ENCODE data around the gene RFESD. TPM values are rescaled to one million over a fixed set of nuclear protein-coding genes. Genes with fewer than 3 reads are reported as not detected.

The RFESD gene
- total and polyA plus RNA-seq, 10 of the 15 experiments (the other 5 are each of a cell fraction or from before 2014, with no cell fraction given) = 1.9 to 14.7 (median 4.9) TPM

DNA sequence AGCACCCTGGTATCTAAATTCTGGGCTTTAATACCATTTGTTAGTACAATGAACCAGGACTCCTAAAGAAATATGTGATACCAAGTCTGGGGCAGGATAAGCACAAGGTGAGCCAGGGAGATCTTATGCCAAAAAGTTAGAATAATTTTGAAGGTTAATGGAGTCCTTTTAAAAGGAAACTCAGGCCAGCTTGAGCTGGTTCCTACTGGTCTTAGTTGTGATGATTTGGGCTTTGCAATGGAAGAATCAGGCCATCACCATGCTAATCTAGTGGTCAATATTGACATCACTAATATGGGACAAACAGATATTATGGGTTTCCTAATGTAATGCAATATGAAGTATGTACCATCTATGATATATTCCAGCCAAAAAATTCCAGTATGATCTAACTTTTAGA is 43.8 kb downstream of the RFESD start (continued):
- TF ChIP-seq IRF5 (IDR thresholded peaks at IDR 0.05; ENCODE audit: borderline replicate concordance) (no peak), SUZ12 (IDR thresholded peaks at IDR 0.05; ENCODE audit: unreplicated experiment) (no peak)
- TF ChIP-seq, protein P1, sequence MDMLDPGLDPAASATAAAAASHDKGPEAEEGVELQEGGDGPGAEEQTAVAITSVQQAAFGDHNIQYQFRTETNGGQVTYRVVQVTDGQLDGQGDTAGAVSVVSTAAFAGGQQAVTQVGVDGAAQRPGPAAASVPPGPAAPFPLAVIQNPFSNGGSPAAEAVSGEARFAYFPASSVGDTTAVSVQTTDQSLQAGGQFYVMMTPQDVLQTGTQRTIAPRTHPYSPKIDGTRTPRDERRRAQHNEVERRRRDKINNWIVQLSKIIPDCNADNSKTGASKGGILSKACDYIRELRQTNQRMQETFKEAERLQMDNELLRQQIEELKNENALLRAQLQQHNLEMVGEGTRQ (IDR thresholded peaks at IDR 0.05; ENCODE audit: borderline replicate concordance, low read depth, low read length) = no peak

- intact Hi-C loops (cut with micrococcal nuclease; ENCODE audit: unreplicated experiment) (no loop called here), in situ Hi-C loops (cut with MboI) (no loop called here)
- H3K27me3 ChIP-seq (replicated peaks in 1 of 2; ENCODE audit: control insufficient read depth in 2 of 2, insufficient read depth in 2 of 2, low read length in 1 of 2) = no peaks in the 10 kb centered on the region
- ATAC-seq (no peak), DNase-seq (ENCODE audit: low read depth, low spot score) (no peak), FAIRE-seq (no peak)
- H3K9me3 ChIP-seq (replicated peaks; ENCODE audit: control insufficient read depth, insufficient read depth, low read length) = no peaks in the 10 kb centered on the region
- ChIA-PET POLR2A (interaction anchor here (1.1 kb wide), 1 partner anchor 9 kb away, joined by 4 read pairs; no protein-coding TSS in a partner anchor), RAD21 (ENCODE audit: unreplicated experiment) (interaction anchor here (0.8 kb wide), 1 partner anchor 37 kb away, joined by 3 read pairs; no protein-coding TSS in a partner anchor), CTCF (interaction anchor here (0.7 to 2.2 kb wide), 3 partner anchors 19 to 83 kb away, joined by 3 to 5 read pairs (median 4); no protein-coding TSS in a partner anchor), SMC1A (ENCODE audit: uncharacterized antibody, unreplicated experiment) (interaction anchor here (0.7 to 2.6 kb wide), 7 partner anchors 22 to 145 kb away, joined by 3 to 13 read pairs (median 4); no protein-coding TSS in a partner anchor)
- H3K4me3 ChIP-seq = no peak overlapping the region
- no peak overlapping the region for H3K4me2 ChIP-seq (ENCODE audit: control insufficient read depth, insufficient read depth)
- no peaks in the 10 kb centered on the region for H3K79me2 ChIP-seq (ENCODE audit: control insufficient read depth, insufficient read depth, low read length)
- H2AFZ ChIP-seq (ENCODE audit: control insufficient read depth, low read depth, low read length) = no peak overlapping the region
- no TSS peak for BruUV-seq (replicated peaks)
- H3K4me1 ChIP-seq (ENCODE audit: control insufficient read depth, insufficient read depth, low read length) = no peaks in the 10 kb centered on the region
- no peaks in the 10 kb centered on the region for H3K36me3 ChIP-seq (ENCODE audit: control insufficient read depth in 2 of 2, insufficient read depth in 2 of 2, low read length in 1 of 2)
- WGBS (ENCODE audit: insufficient coverage, insufficient replicate concordance, low lambda C conversion rate, missing lambda C conversion rate) = 63% methylated on average over 7 of the region's 7 CpGs
- no peaks in the 10 kb centered on the region for H4K20me1 ChIP-seq (ENCODE audit: control insufficient read depth, insufficient read depth)
- H3K9ac ChIP-seq (ENCODE audit: control insufficient read depth, insufficient read depth, low read length) = no peak overlapping the region
- H3K27ac ChIP-seq (ENCODE audit: control insufficient read depth, insufficient read depth) = no peak overlapping the region
- TF ChIP-seq ZNF622 (IDR thresholded peaks at IDR 0.05) = no peak
- no peak for TF ChIP-seq ASH2L (IDR thresholded peaks at IDR 0.05; ENCODE audit: borderline replicate concordance, low read depth)
- TF ChIP-seq NFYB (IDR thresholded peaks at IDR 0.05; ENCODE audit: insufficient read depth, low read depth, low read length) = no peak
- no peak for TF ChIP-seq CBX5 (IDR thresholded peaks at IDR 0.05; ENCODE audit: low read depth)
- TF ChIP-seq MTA3 (IDR thresholded peaks at IDR 0.05; ENCODE audit: borderline replicate concordance, low read length) = no peak
- TF ChIP-seq, protein P1 (IDR thresholded peaks at IDR 0.05; ENCODE audit: borderline replicate concordance, low read depth, low read length) = no peak
- TF ChIP-seq, protein P2, sequence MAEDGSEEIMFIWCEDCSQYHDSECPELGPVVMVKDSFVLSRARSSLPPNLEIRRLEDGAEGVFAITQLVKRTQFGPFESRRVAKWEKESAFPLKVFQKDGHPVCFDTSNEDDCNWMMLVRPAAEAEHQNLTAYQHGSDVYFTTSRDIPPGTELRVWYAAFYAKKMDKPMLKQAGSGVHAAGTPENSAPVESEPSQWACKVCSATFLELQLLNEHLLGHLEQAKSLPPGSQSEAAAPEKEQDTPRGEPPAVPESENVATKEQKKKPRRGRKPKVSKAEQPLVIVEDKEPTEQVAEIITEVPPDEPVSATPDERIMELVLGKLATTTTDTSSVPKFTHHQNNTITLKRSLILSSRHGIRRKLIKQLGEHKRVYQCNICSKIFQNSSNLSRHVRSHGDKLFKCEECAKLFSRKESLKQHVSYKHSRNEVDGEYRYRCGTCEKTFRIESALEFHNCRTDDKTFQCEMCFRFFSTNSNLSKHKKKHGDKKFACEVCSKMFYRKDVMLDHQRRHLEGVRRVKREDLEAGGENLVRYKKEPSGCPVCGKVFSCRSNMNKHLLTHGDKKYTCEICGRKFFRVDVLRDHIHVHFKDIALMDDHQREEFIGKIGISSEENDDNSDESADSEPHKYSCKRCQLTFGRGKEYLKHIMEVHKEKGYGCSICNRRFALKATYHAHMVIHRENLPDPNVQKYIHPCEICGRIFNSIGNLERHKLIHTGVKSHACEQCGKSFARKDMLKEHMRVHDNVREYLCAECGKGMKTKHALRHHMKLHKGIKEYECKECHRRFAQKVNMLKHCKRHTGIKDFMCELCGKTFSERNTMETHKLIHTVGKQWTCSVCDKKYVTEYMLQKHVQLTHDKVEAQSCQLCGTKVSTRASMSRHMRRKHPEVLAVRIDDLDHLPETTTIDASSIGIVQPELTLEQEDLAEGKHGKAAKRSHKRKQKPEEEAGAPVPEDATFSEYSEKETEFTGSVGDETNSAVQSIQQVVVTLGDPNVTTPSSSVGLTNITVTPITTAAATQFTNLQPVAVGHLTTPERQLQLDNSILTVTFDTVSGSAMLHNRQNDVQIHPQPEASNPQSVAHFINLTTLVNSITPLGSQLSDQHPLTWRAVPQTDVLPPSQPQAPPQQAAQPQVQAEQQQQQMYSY (CRISPR knock-in tag; IDR thresholded peaks at IDR 0.05) = no peak
- no peak for TF ChIP-seq JUND (IDR thresholded peaks at IDR 0.05; ENCODE audit: low read depth, low read length)
- TF ChIP-seq, protein P3, sequence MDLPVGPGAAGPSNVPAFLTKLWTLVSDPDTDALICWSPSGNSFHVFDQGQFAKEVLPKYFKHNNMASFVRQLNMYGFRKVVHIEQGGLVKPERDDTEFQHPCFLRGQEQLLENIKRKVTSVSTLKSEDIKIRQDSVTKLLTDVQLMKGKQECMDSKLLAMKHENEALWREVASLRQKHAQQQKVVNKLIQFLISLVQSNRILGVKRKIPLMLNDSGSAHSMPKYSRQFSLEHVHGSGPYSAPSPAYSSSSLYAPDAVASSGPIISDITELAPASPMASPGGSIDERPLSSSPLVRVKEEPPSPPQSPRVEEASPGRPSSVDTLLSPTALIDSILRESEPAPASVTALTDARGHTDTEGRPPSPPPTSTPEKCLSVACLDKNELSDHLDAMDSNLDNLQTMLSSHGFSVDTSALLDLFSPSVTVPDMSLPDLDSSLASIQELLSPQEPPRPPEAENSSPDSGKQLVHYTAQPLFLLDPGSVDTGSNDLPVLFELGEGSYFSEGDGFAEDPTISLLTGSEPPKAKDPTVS (IDR thresholded peaks at IDR 0.05; ENCODE audit: low read depth, low read length) = no peak
Measured at GRCh38 chr5:95697781-95698681, 51.5 kb downstream of the RFESD start.

All from GM12878 (cell line).